ENCODE measurements around the gene BARX2. TPM values are rescaled to one million over a fixed set of nuclear protein-coding genes. Genes with fewer than 3 reads are reported as not detected.

Gene BARX2
- total RNA-seq, 2 experiments from 2014 or later = 0.29 to 0.71 TPM

Other genes starting within 250 kb of the BARX2 start
- gene ARHGAP32, start 183.5 kb upstream of the BARX2 start, total RNA-seq = 1 to 10 TPM; 3.7 to 4.3 TPM